HG03520 (cell line): Measurements from ENCODE around the gene CRNN.
A peak's percentile ranks its signal among the peaks of the same experiment; 100 is the strongest.

ENCODE experiments used
- ATAC-seq: cut with Tn5 transposase; IDR thresholded peaks from one replicate; pipeline ENCODE4 v1.9.1; 2021; ENCODE audit warnings: mild to moderate bottlenecking, moderate library complexity; ENCODE audit not compliant: unreplicated experiment

The CRNN gene

GRCh38 chr1:152413909-152414308 is at the start of gene CRNN:
Gene CRNN, minus strand, starts transcription at chr1:152414263. Its CDS starts 2,030 bp downstream, at chr1:152412233.
- ATAC-seq, result no peak

- no peak for ATAC-seq
Measured at GRCh38 chr1:152462636-152463035, 48.6 kb upstream of the CRNN start.

DNA sequence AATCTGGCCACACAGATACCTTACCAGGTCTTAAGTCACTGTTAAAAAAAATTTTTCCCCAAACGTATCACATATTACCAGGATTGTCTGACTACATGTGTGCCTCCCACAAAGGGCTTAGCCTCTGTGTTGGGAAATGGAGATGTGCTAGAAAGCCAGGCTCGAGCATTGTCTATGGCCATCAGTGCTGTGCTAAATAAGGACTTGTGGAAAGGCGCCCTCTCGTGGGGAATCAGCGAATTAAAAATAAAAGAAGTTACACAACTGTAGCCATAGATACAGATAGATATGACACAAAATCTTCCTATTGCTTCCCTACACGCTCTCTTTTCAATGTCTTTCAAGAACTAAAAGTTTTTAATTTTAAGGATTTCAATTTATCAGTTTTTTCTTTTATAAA is 47.5 kb upstream of the CRNN start:
- ATAC-seq, result no peak

- no peak for ATAC-seq
Measured at GRCh38 chr1:152460529-152460899, 46.5 kb upstream of the CRNN start.

- ATAC-seq, result peak; percentile 91
Measured at GRCh38 chr1:152459596-152460528, 45.8 kb upstream of the CRNN start.

DNA sequence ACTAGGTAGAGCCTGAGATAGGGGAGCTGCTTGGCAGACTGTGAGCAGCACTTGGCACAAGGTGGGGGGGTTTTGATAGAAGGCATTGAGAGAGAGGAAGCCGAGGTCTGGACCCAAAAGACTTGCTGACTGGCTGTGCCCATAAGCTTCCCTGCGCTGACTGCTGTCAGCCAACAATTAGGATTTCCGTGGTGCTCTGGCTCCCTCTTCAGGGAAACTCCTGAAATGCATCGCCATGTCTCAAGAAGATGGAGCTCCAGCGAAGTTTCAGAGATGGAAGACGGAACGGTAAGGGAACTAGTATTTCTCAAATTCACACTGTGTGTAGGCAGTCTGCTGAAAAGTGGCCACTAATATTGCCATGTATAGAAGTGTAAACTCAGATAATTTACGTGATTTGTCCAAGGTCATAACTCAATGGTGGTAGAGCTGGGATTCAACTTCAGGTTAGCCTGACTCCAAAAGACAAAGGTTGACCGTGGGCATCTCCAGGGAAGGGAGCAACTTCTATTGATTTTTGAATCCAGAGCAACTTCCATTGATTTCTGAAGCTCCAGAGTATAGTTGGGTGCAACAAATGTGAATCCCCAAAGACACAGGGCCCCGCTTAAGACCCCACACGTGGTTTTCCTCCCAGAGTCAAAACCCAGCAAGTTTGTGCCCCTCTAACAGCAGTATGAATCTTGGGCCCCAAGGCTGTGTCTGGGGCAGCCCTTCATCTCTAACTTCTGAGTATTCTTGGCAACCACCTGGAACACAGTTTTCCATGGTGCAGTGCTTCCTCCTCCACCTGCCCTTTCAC is 44.5 kb upstream of the CRNN start:
- no peak for ATAC-seq

- no peak for ATAC-seq
Measured at GRCh38 chr1:152457561-152457960, 43.5 kb upstream of the CRNN start.

DNA sequence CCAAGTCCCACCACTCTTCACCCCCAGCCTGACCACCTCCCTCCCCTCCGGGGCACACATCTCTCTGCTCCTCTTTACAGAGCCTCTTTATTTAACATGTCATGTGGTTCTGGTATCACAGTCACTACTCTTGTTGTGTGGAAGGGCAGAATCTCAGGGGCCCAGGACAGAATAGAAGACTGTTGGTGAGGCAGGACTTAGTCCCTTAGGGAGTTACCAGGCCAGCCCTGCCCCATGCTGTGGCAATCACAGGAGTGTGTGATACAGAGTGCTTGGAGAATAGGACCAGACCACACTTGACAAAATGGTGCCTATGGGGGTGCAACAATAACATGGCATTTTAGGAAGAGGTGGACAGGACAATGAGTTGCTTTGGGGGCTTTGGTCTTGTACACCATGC is 43.0 kb upstream of the CRNN start:
- ATAC-seq, result no peak

DNA sequence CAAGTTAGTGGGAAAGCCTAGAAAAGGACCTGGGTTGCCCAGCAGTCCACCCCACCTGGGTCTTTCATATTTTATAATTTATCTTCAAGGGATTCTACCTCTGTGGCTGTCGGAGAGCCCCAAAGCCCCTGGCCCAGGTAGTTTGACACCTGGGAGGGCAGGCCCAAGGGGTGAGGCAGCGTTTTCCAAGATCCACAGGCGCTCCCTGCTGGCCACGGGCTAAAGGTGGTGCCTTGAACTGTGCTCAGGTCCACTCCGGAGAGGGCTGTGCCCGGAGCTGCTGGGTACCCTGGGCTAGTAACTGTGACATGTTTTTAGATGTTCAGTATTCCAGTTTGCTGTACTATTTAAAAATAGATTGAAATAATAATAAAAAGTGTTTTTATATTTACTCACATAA is 37.2 kb upstream of the CRNN start:
- ATAC-seq, result no peak

DNA sequence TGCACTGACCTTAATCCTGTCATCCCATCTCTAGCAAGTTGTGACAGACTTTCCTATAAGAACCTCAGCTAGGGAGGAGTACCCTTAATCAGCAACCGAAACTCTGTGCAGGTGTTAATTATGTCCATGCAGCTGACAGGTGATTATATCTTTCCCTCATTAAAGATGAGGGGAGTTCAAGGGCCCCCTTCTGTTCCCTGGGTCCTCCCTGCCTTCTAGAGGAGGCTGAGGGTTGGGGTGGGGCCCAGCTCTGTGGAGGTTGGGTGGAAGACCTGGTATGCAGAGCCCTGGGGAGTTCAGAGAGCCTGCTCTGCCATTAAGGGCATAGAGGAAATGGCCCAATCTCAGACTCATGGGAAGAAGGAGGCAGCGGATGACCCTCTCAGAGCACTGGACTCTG is 35.6 kb upstream of the CRNN start:
- ATAC-seq, result no peak

GRCh38 chr1:152448496-152448895 is 34.4 kb upstream of the CRNN start:
- no peak for ATAC-seq

- ATAC-seq, result no peak
Measured at GRCh38 chr1:152448095-152448494, 34.0 kb upstream of the CRNN start.

DNA sequence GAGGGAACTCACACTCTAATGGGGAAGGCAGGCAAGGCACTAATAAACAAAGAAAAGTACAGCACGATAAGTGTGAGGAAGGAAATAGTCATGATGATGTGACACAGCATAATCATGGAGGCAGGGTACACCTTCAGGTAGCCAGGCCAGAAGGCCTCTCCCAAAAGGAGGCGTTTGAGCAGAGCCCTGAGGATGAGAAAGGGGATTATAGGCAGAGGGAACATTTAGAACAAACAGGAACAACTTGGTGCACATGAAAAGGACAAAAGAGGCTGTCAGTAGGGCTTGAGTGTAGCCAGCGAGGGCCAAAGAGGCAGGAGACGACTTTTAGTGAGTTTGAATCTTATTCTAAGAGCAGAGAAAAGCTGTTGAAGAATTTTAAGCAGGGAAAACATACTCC is 33.4 kb upstream of the CRNN start:
- ATAC-seq, result no peak

DNA sequence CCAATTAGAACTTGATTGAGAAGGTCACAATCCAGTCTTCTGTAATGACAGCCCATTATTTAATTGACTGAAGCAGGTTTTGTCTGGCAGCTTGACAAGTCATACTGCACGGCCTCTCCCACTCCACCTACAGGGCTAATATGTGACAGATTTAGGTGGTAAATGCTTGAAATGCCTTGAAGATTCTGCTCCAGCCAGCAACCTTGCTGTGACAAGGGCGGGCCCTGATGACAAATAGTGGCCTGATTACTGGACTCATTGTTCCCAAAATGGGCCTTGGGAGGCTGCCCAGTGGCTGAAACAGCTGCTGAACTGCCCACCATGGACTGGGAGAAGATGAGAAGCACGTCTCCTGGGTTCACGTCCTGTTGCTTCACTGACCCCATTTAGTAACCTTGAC is 30.0 kb upstream of the CRNN start:
- no peak for ATAC-seq

DNA sequence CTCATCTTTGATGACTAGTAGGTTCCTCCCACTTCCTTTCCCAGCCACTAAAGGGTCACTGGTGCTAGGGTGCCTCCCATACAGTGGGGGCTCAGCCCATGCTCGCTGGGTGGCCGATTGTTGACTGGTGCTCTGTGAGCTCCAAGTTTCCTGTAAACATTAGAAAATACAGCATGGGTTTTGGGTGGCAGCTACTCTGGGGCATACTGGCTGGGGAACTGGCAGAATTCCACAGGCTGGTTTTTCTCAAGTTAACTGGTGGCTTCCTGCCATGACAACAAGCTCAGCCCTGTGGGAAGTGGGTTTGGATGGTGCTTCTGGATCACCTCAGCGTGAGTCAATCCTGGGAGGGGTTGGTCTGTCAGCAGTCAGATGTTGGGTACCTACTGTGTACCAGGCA is 28.7 kb upstream of the CRNN start:
- no peak for ATAC-seq

DNA sequence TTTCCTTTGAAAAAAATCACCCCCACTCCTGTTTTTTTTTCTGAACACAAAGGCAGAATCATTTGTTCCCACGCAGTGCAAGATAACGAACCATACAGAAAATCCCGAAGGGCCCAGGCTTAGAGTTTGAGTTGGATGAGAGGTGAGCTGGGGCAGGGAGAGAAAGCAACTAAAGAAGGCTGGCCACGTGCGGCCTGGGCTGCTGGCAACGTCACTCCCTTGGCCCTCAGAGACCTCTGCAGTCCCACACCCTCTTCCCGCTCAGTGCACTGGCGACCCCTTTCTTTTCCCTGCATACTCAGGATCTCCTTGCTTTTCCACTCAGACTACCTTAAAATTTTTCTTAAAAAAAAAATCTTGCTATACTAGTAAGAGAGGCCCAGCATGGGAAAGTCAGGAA is 28.2 kb upstream of the CRNN start:
- ATAC-seq, result no peak

GRCh38 chr1:152441756-152442155 is 27.7 kb upstream of the CRNN start:
- no peak for ATAC-seq

DNA sequence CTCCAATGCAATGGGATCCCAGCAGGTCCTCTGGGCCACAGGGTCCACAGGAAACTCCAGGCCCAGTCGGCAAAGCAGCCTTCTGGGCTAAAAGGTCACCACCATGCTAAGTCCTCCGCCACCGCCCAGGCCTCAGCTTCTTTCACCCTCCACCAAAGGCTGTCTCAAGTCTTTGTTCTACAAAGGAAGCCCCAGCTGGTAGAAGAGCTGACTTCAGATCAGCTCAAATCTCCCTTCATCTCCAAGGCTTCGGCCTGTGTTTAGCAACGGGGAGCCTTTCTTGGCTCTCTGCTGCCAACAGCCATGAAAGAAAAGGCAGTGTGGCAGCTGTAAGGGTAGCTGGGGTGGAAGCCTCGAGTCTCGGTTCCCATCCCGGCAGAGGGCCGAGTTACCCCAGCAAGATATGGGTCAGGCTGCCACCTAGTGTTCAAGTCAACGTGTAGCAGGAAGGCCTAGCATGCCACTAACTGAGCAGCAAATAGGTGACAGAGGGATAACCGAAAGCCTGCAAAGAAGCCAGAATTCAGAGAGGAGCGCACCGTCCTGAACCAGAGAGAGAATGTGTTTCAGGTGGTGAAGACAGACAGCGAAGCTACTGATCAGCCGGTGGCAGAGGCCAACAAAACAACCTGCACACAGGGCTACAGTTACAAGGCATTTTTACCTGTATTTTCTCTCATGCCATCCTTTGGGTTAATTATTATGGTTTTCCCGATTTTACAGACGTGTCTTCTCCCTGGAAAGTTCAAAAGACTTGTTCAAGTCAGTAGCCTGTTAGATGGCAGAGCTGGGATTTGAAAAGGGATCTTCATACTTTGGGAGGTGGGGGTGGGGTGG is 26.8 kb upstream of the CRNN start:
- ATAC-seq, result peak; percentile 74

DNA sequence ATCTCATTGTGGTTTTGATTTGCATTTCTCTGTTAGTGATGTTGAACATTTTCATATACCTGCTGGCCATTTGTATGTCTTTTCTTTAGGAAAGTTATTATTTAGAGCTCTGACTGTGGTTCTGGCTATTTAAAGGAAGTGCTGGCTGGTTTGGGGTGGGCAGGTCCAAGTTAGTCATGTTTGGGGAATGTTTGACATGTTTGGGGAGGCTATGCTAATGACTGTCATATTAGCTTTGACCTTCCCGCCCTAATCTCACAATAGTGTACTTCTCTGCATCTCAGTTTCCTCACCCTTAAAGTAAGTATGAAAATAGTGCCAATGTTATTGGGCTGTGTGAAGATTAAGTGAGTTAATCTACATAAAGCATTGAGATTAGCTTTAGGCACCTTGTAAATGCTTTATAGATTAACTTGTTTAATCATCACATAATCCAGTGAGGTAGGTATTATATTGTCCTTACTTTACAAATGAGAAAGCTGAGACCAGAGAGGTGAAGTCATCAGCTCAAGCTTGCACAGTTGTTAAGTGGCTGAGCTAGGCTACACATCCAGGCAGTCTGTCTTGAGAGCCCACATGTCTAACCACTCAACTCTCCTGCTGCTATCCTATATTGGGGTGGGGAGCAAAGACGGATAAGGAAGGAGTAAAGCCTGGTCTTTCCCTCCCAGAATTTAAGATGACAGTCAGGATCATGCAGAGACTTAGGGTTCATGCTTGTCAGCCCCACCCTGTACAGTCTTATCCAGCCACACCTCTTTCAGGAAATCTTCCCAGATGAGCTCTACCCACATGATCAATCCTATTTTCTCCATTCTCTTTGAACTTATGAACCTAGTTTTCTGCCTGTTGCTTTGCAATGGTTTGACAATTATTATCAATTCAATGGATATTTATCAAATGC is 22.8 kb upstream of the CRNN start:
- ATAC-seq, result no peak

DNA sequence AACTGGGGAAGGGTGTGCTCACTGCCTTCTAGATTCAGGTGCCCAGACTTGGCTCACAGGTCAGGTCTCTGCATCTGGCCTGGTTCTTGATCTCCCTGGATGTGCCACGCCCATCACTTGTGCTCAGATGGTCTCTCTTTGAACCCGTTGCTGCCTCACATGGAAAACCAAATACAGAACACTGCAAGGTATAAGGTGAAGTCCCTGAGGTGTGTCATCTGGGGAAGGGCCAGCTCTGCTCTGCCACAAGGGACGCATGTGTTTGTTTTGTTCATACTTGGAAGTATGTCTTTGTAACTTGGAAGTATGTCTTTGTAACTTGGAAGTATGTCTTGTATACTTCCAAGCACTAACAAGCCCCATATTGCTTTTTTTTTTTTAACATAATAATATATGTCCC is 13.4 kb upstream of the CRNN start:
- ATAC-seq, result no peak
